Measurements from ENCODE around the gene NFIC.

NFIC gene

GRCh38 chr19:3455393-3455955, 89.1 kb downstream of the NFIC start:
- DNase-seq, result no peak

- no peak for DNase-seq
Observed at GRCh38 chr19:3455960-3456601, 89.7 kb downstream of the NFIC start.

- DNase-seq, result no peak
Observed at GRCh38 chr19:3456925-3457527, 90.6 kb downstream of the NFIC start.

GRCh38 chr19:3457528-3458228, 91.3 kb downstream of the NFIC start:
- DNase-seq, result no peak

- no peak for DNase-seq
Observed at GRCh38 chr19:3458229-3459088, 92.1 kb downstream of the NFIC start.

GRCh38 chr19:3459089-3459881, 92.9 kb downstream of the NFIC start:
- no peak for DNase-seq

GRCh38 chr19:3459965-3460582, 93.7 kb downstream of the NFIC start:
- DNase-seq, result no peak

- no peak for DNase-seq
Observed at GRCh38 chr19:3462991-3463713, 96.8 kb downstream of the NFIC start.

GRCh38 chr19:3463714-3464586, 97.6 kb downstream of the NFIC start:
- no peak for DNase-seq

- DNase-seq, result no peak
Observed at GRCh38 chr19:3464587-3465235, 98.3 kb downstream of the NFIC start.

GRCh38 chr19:3465552-3465951, 99.2 kb downstream of the NFIC start:
- no peak for DNase-seq

GRCh38 chr19:3466635-3467034, 100.3 kb downstream of the NFIC start:
- no peak for DNase-seq

- no peak for DNase-seq
Observed at GRCh38 chr19:3467437-3468198, 101.2 kb downstream of the NFIC start.

- DNase-seq, result no peak
Observed at GRCh38 chr19:3468211-3468610, 101.8 kb downstream of the NFIC start.

- no peak for DNase-seq
Observed at GRCh38 chr19:3469638-3470499, 103.5 kb downstream of the NFIC start.

- no peak for DNase-seq
Observed at GRCh38 chr19:3470500-3471128, 104.2 kb downstream of the NFIC start.

Measured in NCI-H510A treated with DMSO at 0.1 percent for 48 hours (cell line).